Stimulated activated CD8-positive, alpha-beta memory T cell treated with anti-CD3 and anti-CD28 coated beads, Interleukin-7, amount 100 ng/mL, for 24 hours (primary cell): ENCODE data around the gene CDH23.
"Not testable (repeated sequence)": the region's sequence is repeated elsewhere in the genome, so short reads cannot be mapped to it uniquely, and the experiment has no call there.

Experiments
- DNase-seq: peaks from one replicate; pipeline ENCODE4 v3.0.0-alpha.2; 2020; ENCODE audit warnings: low read depth

The CDH23 gene

GRCh38 chr10:71582506-71583475 is 186.1 kb downstream of the CDH23 start:
- no peak for DNase-seq

- no peak for DNase-seq
Observed at GRCh38 chr10:71584461-71584860, 187.7 kb downstream of the CDH23 start.

- DNase-seq = no peak
Observed at GRCh38 chr10:71584902-71585563, 188.3 kb downstream of the CDH23 start.

- DNase-seq = no peak
Observed at GRCh38 chr10:71585564-71586290, 189.0 kb downstream of the CDH23 start.

GRCh38 chr10:71587941-71588573 is 191.3 kb downstream of the CDH23 start:
- no peak for DNase-seq

GRCh38 chr10:71588685-71589084 is 192.0 kb downstream of the CDH23 start:
- DNase-seq = no peak

- no peak for DNase-seq
Observed at GRCh38 chr10:71589617-71590551, 193.2 kb downstream of the CDH23 start.

GRCh38 chr10:71590781-71591350 is 194.1 kb downstream of the CDH23 start:
- DNase-seq = no peak

- DNase-seq = no peak
Observed at GRCh38 chr10:71594934-71595571, 198.3 kb downstream of the CDH23 start.

- DNase-seq = no peak
Observed at GRCh38 chr10:71595649-71596048, 198.9 kb downstream of the CDH23 start.

GRCh38 chr10:71596127-71596526 is 199.4 kb downstream of the CDH23 start:
- DNase-seq = no peak

- DNase-seq = no peak
Observed at GRCh38 chr10:71596759-71597158, 200.0 kb downstream of the CDH23 start.

GRCh38 chr10:71597821-71598498 is 201.2 kb downstream of the CDH23 start:
- DNase-seq = no peak

GRCh38 chr10:71598621-71599055 is 201.9 kb downstream of the CDH23 start:
- no peak for DNase-seq

GRCh38 chr10:71599518-71599917 is 202.8 kb downstream of the CDH23 start:
- DNase-seq = no peak

GRCh38 chr10:71600242-71600641 is 203.5 kb downstream of the CDH23 start:
- DNase-seq = not testable (repeated sequence)

- DNase-seq = no peak
Observed at GRCh38 chr10:71600849-71601248, 204.1 kb downstream of the CDH23 start.

- DNase-seq = no peak
Observed at GRCh38 chr10:71601273-71601672, 204.6 kb downstream of the CDH23 start.

GRCh38 chr10:71603150-71603549 is 206.4 kb downstream of the CDH23 start:
- no peak for DNase-seq
